H1 (cell line): ENCODE measurements around the gene ALKBH1. TPM values are rescaled to one million over a fixed set of nuclear protein-coding genes. Genes with fewer than 3 reads are reported as not detected.

Experiments
- BCL11A ChIP-seq, 2 experiments: IDR thresholded peaks; one replicate each; pipeline ENCODE4 v1.6.1; 2011; ENCODE audit warnings: low read depth in 2 of 2, low read length in 2 of 2, mild to moderate bottlenecking in 2 of 2
- NRF1 ChIP-seq: IDR thresholded peaks from 2 replicates; pipeline ENCODE4 v1.6.1; 2011; ENCODE audit warnings: mild to moderate bottlenecking, low read depth, low read length, improper control_type of control experiment
- POU5F1 ChIP-seq: IDR thresholded peaks from 2 replicates; pipeline ENCODE4 v1.6.1; 2011; ENCODE audit warnings: low read depth, mild to moderate bottlenecking, low read length, moderate library complexity
- SP1 ChIP-seq: IDR thresholded peaks from 2 replicates; pipeline ENCODE4 v1.6.1; 2011; ENCODE audit warnings: low read depth, low read length
- SRF ChIP-seq: IDR thresholded peaks from 2 replicates; pipeline ENCODE4 v1.6.1; 2011; ENCODE audit warnings: mild to moderate bottlenecking, low read depth, low read length, moderate library complexity
- TEAD4 ChIP-seq: IDR thresholded peaks from 2 replicates; pipeline ENCODE4 v1.6.1; 2012; ENCODE audit warnings: low read depth, low read length, inconsistent platforms, mixed read lengths
- polyA plus RNA-seq, 7 experiments: library from polyadenylated mRNA; depleted of rRNA in 3 of 7; stranded (reverse) in 5 of 7; unstranded in 2 of 7; fragments of >200 nt in 5 of 7; fragments of 200-250 nt in 2 of 7; gene quantifications; 1 replicate in 5 of 7; 2 replicates in 1 of 7; 4 replicates in 1 of 7; pipeline versions ENCODE4 v1.2.1 to v1.2.3, GENCODE V29; 2011 to 2013; ENCODE audit warnings: missing spikeins in 2 of 7, mixed read lengths in 2 of 7
- total RNA-seq: library from RNA; stranded (reverse); fragmentation: NEBNext Ultra II Directional; extraction: Animal tissue kit (Norgen Biotek cat#: 25700); gene quantifications from 2 replicates; pipeline ENCODE4 v1.2.1, GENCODE V29; 2021

The ALKBH1 gene
- total and polyA plus RNA-seq, 2 of the 8 experiments (the other 6 are each of a cell fraction or from before 2014, with no cell fraction given), result 14.3 to 20.0 TPM

- TF ChIP-seq TEAD4 (no peak), BCL11A (IDR thresholded peaks at IDR 0.05; ENCODE audit: low read depth in 2 of 2, low read length in 2 of 2) (no peak), POU5F1 (no peak), SP1 (no peak), NRF1 (no peak), SRF (no peak)
These were observed 62.1 kb downstream of the ALKBH1 start (continued) for GRCh38 chr14:77645520-77646230.
